GM21390 (cell line): ENCODE measurements around the gene COL18A1.
"Not testable (repeated sequence)": the region's sequence is repeated elsewhere in the genome, so short reads cannot be mapped to it uniquely, and the experiment has no call there.

Source experiments
- ATAC-seq: cut with Tn5 transposase; IDR thresholded peaks from one replicate; pipeline ENCODE4 v1.9.1; 2021; ENCODE audit not compliant: unreplicated experiment

COL18A1 gene

GRCh38 chr21:45502600-45502999, 97.6 kb downstream of the COL18A1 start:
- ATAC-seq, result no peak

DNA sequence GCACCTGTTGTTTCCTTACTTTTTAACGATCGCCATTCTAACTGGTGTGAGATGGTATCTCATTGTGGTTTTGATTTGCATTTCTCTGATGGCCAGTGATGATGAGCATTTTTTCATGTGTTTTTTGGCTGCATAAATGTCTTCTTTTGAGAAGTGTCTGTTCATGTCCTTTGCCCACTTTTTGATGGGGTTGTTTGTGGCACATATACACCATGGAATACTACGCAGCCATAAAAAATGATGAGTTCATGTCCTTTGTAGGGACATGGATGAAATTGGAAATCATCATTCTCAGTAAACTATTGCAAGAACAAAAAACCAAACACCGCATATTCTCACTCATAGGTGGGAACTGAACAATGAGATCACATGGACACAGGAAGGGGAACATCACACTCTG, 98.3 kb downstream of the COL18A1 start:
- ATAC-seq, result not testable (repeated sequence)

DNA sequence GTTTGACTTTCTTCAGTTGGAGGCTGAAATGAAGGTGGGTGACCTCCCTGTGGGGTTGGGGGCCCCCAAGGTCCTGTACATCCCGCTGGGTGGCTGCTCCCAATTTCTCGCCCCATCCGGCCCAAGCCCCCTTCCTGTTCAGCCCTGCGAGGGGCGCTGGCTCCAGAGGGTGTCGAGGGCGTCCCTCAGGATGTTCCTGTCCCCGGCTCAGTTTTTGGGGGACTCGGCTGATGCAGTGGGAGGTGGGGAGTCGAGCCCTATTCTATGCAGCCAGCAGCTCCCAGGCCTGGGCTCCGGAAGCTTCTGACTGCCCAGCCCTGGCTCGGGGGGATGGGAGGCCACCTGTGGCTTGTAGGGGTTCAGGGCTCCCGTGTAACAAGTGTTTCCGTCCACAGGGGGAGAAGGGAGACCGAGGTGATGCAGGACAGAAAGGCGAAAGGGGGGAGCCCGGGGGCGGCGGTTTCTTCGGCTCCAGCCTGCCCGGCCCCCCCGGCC, 99.1 kb downstream of the COL18A1 start:
- ATAC-seq, result no peak

DNA sequence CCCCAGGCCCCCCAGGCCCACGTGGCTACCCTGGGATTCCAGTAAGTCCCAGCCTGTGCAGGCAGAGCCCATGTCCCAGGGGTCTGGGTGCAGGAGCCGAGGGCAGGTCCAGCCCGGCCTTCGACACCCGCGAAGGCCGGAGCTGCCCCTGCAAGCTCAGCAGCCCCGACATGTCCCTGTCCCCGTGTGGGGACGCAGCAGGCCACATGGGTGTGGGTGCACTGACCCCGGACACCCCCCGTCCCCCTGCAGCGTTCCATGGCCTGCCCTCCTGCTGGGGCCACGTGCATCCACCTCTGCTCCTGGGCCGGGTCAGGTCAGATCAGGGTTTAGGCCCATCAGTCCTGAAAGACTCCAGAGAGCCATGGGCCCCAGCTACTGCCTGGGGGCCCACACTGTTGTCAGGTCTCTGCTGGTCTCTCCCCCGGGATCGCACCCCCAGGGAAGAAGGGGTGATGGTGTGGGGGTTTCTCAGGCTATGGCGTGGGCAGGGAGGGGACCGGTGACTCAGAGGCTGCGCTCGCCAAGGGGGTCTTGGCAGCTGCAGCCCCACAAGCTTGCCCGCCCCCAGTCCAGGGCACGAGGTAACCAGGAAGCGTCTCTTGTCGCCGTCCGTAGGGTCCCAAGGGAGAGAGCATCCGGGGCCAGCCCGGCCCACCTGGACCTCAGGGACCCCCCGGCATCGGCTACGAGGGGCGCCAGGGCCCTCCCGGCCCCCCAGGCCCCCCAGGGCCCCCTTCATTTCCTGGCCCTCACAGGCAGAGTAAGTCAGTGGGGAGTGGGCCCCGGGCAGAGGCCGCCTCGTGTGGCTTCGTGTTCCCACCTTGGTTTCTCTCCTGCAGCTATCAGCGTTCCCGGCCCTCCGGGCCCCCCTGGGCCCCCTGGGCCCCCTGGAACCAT, 99.8 kb downstream of the COL18A1 start:
- ATAC-seq, result no peak

- no peak for ATAC-seq
Observed at GRCh38 chr21:45505416-45506021, 100.6 kb downstream of the COL18A1 start.

GRCh38 chr21:45506241-45506817, 101.4 kb downstream of the COL18A1 start:
- no peak for ATAC-seq

GRCh38 chr21:45506836-45507522, 102.0 kb downstream of the COL18A1 start:
- ATAC-seq, result no peak

- ATAC-seq, result no peak
Observed at GRCh38 chr21:45507523-45507875, 102.5 kb downstream of the COL18A1 start.

- ATAC-seq, result no peak
Observed at GRCh38 chr21:45507888-45508508, 103.0 kb downstream of the COL18A1 start.

GRCh38 chr21:45508607-45509565, 103.9 kb downstream of the COL18A1 start:
- ATAC-seq, result no peak

DNA sequence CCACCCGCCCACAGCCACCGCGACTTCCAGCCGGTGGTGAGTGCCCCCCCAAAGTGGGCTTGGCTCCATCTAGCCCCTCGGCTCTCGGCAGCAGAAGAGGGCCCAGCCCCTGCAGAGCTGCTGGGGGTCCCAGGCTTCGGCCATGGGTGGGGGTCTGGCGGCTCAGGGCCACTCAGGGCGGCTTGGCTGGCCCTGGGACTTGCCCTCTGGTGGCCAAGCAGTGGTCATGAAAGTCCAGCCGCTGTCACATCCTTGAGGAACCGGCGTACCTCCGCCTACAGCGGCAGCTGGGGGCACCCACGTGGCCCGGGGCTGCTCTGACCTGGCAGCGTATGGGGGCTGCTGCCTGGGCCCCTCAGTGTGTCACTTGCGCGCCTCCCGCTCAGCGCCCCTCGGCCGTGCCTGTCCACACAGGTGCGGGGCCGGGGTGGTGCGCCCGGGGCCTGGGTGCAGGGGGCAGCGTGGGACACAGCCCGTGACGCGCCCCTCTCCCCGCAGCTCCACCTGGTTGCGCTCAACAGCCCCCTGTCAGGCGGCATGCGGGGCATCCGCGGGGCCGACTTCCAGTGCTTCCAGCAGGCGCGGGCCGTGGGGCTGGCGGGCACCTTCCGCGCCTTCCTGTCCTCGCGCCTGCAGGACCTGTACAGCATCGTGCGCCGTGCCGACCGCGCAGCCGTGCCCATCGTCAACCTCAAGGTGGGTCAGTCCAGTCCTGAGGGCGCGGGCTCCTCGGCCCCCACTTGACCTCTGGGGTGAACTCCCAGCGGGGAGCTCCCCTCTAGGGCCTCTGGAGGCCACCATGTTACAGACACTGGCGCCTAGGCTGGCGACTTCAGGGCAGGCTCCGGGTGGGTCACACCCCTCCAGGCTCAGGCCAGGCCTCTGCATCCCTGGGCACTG, 104.9 kb downstream of the COL18A1 start:
- no peak for ATAC-seq

DNA sequence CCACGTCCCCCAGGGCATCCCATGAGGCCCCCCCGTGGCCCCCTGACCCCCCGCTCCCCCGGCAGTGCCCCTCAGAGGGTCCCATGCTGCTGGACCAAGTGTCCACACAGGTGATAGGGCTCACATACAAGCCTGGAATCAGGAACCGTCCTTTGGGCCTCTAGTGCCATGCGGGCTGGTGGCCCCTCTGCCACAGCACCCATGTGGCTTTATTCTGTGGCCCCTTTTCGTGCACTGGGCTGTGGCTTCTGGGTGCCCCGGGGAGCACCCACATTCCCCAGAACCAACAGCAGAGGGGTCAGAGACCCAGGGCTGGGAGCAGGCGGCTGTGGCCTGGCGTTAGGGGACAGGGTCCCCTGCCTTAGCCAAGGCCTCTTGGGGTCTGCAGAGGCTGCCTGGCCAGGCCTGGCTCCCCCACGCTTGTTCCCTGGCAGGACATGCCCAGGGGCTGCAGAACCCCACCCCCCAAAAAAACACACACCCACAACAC, 105.5 kb downstream of the COL18A1 start:
- no peak for ATAC-seq

DNA sequence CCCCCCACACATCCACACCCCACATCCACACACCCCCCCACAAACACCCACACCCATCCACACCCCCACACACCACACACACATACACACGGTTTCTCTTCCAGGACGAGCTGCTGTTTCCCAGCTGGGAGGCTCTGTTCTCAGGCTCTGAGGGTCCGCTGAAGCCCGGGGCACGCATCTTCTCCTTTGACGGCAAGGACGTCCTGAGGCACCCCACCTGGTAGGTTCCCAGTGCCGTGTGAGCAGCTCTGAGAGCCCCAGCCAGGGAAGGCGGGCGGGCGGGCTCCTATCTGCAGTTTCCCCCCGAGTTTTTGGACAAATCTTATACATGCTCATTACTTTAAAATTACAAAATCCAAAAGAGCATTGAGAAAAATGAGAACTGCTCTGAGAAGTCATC, 106.0 kb downstream of the COL18A1 start:
- no peak for ATAC-seq

DNA sequence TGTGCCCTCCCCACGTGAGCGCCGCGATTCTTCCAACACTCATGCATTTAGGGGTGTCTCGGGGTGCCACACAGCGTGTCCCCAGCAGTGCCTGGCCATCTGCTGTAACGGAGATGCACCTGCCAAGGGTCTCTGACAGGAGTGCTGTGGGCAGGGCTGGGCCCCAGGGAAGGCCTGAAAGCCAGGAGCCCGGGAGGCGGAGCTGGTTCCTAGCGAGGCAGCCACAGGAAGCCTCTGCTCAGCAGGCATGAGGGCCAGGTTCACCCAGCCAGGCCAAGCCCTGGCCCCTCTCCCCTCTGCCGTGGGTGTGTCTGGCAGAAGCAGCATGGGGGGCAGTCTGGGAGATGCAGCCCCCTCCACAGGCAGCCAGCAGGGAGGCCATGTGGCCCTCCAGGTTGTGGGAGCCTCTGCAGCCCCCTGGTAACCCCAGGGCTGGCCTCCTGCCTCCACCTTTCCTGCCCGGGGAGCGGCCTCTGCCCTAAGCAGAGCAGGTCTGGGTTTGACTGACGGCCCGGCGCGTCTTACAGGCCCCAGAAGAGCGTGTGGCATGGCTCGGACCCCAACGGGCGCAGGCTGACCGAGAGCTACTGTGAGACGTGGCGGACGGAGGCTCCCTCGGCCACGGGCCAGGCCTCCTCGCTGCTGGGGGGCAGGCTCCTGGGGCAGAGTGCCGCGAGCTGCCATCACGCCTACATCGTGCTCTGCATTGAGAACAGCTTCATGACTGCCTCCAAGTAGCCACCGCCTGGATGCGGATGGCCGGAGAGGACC, 106.9 kb downstream of the COL18A1 start:
- no peak for ATAC-seq

GRCh38 chr21:45512626-45513002, 107.6 kb downstream of the COL18A1 start:
- no peak for ATAC-seq

DNA sequence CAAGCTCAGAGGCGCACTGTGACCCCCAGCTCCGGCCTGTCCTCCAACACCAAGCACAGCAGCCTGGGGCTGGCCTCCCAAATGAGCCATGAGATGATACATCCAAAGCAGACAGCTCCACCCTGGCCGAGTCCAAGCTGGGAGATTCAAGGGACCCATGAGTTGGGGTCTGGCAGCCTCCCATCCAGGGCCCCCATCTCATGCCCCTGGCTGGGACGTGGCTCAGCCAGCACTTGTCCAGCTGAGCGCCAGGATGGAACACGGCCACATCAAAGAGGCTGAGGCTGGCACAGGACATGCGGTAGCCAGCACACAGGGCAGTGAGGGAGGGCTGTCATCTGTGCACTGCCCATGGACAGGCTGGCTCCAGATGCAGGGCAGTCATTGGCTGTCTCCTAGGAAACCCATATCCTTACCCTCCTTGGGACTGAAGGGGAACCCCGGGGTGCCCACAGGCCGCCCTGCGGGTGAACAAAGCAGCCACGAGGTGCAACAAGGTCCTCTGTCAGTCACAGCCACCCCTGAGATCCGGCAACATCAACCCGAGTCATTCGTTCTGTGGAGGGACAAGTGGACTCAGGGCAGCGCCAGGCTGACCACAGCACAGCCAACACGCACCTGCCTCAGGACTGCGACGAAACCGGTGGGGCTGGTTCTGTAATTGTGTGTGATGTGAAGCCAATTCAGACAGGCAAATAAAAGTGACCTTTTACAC, 108.2 kb downstream of the COL18A1 start:
- ATAC-seq, result no peak

DNA sequence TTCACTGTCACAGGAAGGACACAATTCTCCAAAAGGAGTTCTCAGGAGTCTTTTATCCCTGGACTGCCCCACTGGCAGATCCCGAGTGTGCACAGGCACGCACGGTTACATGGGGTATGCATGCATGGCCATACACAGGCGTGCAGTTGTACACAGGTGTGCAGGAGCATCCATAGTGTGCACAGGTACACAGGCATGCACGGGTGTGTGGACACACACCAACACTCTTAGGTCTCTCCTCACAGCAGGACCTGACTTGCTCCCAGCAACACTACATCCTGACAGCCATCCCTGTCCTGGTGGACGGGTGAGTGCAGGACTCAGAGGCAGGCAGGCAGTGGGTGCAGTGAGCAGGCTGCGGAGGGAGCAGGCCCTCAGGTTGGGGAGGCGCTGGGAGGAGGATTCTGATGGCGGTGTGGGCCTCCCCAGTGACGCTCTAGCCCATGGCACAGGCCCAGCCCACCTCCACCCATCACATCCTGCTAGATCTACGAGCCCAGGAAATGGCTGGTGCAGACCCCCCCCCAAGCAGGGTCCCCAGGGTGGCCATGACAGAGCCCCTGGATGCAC, 108.9 kb downstream of the COL18A1 start:
- ATAC-seq, result no peak
